GM19240 (cell line): ENCODE results near the gene CACYBP.

Experiments
- DNase-seq: peaks from one replicate; pipeline ENCODE4 v3.0.0; 2011; ENCODE audit warnings: low spot score; ENCODE audit not compliant: insufficient read length

CACYBP gene

DNA sequence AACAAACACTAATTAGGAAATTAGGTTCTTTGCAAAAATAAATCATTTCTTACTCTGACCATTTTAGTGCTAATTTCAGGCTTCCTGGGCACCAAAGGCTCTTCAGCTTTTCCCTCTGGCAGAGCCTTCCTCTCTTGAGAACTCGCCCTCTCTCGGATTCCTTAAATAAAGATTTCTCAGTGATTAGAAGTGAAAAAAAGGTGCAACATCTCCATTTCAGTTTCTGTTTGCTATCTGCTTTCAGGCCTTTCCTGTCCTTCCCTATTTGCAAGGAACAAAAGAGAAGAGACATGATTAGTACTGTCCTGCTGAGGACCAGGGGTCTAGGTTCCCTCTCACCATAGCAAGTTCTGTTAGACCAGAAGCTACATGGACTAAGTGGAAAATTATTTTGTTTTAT, 27.8 kb upstream of the CACYBP start:
- DNase-seq: no peak

DNA sequence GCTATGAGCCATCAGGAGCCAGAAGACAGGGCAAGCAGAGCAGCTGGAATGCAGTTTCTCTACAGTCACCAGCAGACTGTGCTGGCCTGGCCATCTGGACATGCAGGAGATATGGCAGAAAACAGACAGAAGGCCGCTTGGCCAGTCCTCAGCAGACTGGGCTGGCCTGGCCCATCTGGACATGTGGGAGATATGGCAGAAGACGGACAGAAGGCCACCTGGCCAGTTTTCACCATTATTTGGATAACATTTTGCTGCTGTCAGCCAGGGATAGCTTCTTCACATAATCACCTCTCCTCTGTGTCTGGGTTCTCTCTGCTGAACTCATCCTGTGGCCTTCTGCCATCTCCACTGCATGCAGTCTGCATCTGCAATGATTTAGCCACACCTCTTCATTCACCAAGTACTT, 25.0 kb upstream of the CACYBP start:
- DNase-seq: no peak

DNA sequence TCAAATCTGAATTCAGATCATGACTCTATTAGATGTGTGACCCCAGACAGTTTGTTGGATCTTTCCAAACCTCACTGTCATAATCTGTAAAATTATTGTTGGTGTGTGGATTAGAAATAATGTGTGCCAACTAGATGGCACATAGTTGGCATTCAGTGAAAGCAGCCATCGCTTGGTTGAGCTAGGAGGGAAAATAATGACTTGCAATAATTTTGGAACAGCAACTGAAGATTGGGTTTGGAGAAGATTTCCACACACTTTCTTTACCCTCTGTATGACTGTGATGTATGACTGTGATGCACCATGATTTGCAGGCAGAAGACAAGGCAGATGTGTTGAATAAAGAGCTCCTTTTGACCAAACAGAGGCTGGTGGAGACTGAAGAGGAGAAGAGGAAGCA, 24.0 kb upstream of the CACYBP start:
- no peak for DNase-seq

DNA sequence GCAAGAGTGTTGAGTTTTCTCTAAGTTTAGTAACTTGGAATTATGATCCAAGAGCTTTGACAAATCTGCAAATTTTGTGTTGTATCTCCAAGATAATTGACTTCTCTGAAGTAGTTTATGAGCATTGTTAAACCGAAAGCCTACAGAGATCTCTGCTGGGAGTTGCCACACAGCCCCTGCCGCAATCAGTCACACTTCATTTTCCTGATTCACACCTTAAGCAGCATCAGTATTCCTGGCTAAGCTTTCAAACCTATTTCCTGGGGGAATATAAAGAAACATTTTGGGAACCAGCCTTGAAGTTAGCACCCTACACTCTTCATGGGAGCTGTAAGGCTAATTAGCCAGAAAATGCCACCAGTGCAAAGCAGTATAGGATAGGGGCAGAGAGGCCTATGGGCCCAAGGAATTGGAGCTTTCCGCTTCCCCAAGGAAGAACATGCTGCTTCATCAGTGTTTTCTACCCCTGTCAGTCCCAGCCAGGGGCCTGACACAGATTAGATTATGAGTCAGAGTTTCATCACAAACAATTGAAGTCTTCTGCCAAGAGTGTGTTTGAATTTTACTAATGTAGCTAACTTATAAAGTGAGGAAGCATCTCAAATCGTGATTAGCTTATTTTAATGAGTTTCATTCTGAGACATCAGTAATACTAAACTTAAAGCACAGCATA, 23.2 kb upstream of the CACYBP start:
- DNase-seq: no peak

DNA sequence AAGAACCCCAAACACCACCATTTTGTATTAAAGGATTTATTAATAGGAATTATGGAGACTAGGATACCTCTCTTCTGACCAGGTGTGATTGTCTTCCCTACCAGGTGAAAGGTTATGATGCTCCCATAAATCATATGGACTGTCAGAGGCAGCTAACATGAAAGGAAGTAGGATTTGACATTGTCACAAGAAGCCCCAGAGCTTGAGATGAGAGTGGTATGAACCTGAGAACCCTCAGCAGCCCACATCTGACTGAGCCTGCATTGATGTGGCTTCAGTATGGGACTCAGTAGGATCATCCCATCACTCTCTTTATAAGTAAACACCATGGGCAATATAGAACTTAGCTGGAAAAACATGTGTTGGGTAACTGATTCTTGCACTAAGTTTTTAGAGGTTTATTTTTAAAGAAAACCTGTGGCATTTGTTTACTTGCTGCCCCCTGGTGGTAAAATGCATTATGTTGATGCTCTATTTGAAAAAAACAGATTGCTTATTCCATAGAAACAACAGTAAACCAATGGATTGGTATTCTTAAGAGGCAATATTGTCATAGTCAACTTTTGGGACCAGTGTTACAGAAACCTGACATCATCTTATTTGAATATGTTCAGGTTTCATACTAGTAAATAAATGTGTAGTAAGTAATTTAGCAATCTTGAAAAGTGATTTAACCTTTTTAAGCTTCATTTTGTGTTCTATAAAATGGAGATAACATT, 16.6 kb upstream of the CACYBP start:
- DNase-seq: no peak

DNA sequence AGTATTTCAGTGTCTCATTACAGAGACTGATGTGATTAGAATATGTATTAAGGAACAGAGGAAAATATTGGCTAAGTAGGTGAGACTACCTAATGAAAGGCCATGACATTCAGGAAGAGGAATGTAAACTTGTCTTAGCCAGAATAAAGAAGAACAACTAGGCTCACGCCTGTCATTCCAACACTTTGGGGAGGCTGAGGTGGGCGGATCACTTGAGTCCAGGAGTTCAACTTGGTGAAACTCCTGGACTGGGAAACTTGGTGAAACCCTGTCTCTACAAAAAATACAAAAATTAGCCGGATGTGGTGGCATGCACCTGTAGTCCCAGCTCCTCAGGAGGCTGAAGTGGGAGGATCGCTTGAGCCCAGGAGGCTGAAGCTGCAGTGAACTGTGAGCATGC, 14.8 kb upstream of the CACYBP start:
- DNase-seq: no peak

DNA sequence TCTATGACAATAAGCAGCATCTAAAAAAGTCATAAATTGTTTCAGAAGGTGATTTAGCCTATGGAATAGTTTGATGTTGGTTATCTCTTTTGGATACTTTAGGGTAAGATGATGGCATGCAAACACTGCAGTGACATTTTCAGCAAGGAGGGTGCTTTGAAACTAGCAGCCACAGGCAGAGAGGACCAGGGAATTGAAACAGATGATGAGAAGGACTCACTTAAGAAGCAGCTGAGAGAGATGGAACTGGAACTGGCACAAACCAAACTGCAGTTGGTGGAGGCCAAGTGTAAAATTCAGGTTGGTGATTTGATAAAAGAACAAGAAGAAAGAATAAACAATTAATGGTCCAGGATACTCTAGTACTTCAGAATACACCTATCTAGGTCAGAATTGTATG, 11.2 kb upstream of the CACYBP start:
- no peak for DNase-seq

DNA sequence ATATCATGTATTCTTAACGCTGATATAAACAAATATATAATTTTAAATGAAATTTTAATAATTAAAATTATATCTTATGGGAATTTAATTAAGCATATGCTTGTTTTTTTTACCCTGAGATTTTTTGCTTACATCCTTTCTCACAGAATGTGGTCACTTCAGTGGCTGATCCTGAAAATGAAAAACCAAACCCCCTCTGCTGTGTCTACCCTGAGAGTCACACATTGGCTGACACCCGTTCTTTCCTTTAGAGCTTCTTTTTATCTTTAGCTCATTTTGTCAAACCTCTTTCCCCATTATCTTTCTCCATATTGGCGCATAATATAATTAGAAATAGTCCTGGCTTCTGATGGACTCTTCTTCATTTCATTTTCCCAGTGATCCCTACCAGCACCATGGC, 10.8 kb upstream of the CACYBP start:
- DNase-seq: no peak

DNA sequence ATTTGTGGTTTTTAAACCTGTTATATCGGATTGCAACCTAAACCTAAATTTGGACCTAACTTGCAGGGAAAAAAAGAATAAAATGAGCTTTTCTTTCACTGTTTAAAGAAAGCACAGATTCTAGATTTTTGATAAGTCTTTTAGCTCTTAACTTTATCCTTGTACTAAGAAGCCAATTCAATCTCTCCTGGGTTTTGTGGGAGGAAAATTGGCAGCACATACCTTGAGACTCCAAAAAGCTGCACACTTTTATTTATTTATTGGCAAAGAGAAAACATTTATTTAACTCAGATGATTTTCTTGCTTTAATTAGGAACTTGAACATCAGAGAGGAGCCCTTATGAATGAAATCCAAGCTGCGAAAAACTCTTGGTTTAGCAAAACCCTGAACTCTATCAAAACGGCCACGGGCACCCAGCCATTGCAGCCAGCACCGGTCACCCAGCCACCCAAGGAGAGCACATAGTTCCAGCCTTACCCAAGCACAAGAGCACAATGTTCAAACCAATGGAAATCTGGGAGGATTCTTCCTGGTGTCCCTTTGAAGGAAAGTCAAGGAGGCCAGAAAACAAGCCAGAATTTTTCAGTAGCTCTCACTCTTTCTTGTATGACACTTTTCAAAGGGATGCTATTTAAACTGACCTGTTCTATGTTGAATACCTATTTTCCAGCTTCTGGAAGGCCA, 10.1 kb upstream of the CACYBP start:
- no peak for DNase-seq

DNA sequence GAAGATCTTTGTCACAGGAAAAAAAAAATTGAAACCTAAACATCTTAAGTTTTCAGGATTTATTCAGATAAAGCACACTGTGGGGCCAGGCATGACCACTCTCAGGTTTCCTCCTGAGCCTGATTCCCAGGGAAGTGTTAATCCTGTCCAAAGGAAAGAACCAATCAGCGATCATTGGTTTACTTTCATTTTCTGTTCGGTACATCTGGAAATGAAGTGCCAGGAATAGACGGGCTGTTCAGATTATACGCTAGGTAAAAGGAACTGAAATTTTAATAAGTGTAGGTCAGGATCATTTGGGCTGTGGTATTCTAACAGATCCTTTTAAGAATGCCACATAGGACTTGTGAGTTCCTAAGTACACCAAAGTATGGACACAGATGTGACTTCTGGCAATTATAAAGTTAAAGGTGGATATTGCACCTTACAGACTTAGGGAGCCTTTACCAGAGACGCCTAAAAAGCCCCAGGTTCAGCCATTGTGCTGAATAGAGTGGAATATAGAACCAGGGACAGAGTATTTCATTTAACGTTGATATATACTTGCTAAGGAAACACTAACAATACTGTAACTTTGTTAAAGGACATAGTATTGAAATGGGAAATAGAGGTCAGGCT, 9.3 kb upstream of the CACYBP start:
- no peak for DNase-seq

DNA sequence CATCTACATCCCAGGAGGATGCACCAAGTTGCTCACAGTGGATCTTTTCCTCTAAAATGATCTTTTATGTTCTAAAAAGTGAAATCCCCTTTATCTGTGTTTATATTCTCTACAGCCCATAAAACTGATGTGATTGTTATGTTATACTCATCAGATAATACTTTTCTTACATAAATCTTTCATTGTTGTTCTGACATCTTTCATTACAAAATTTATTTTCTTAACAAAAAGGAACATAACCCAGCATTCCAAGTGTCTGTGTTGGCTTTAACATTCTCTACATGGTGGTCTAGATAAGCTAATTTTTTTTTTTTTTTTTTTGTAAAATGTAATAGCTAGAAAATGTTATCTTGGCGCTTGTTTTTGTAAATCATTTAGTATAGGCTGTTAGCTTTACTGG, 8.3 kb upstream of the CACYBP start:
- no peak for DNase-seq

DNA sequence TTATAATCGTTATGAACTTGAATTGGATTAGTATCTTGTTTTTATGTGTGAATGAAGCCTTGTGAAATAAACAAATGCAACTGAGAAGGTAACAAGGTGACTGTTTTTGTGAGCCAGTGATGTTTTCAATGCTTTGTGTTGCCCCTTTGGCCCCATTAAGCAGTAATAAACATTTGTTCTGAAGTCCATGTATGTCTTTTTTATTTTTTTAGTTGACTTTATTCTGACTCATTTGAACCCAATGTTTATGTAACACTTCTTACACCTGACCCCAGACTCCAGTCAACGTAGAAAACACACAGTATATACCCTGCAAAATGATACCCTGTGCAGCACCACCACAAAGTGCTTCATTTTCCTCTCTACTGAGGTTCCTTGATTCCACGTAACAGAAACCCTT, 4.6 kb upstream of the CACYBP start:
- no peak for DNase-seq

DNA sequence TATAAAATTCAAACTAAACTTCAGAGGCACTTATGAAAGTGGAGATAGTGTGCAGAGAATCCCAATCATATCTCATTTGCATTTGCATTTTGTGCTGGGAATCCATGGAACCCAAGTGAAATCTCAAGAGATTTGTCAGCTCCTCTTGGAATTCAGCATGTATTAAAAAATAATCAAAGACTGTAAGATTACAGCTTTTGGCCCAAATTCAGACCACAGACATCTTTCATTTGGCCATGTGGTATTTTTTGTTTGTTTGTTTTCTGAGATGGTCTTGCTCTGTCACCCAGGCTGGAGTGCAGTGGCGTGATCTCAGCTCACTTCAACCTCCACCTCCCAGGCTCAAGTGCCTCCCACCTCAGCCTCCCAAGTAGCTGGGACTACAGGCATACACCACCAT, 3.8 kb upstream of the CACYBP start:
- DNase-seq: no peak

DNA sequence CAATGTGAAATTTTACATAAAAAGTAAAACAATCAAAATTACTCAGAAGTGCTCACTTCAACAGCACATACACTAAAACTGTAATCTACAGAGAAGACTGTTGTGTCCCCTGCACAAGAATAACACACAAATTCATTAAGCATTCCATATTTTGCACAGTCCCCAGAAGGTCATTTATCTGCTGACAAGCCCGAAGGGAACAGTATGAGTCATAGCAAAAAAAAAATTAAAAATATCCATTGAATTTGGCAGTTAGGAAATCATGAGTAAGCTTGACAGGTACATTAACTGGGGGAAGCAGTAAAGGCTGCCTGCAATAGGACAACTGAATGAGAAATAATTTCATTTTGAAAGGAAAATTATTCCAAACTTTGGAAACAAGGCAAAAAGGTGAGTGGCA, 3.3 kb upstream of the CACYBP start:
- no peak for DNase-seq

DNA sequence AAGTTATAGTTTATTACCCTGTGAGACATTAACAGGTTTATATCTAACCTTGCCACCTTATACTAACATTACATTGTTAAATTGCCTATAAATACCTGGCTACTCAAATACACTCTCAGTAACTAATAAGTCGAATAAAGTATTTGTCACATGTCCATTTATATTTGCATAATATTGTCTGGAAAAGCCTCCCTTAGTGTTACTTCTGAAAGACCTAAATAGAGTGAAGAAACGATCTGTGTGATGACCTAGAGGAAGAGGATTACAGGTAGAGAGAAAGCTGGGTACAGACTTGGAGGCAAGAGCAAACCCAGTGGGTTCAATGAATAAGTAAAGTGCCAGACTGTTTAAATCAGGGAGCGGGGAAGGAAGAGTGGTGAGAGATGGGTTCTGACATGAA, 2.7 kb upstream of the CACYBP start:
- DNase-seq: no peak

DNA sequence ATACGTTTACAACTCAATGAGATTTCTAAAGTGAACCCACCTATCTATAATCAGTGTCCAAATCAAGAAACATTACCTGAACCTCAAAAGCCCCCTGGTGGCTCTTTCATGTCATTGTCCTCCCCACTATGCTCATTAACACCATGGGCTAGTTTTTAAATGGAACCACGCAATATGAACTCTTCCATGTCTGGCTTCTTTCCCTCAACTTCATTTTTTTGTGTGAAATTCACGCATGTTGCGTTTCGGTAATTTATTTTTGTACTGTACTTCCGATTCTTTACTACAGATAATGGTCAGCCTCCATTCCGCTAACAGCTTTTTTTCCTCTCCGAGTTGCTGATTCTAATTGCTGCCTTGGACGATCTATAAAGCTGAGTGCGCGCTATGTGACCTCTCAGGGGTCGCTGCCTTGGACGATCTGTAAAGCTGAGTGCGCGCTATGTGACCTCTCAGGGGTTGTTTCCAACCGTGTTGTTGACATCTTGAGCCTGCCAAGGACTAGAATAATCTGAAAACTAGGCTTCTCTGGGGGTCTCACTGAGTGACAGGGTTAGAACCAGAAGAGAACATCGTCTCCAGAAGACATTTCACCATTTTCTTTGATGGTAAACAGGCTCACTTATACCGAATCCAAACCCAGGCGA, 1.1 kb upstream of the CACYBP start:
- no peak for DNase-seq

DNA sequence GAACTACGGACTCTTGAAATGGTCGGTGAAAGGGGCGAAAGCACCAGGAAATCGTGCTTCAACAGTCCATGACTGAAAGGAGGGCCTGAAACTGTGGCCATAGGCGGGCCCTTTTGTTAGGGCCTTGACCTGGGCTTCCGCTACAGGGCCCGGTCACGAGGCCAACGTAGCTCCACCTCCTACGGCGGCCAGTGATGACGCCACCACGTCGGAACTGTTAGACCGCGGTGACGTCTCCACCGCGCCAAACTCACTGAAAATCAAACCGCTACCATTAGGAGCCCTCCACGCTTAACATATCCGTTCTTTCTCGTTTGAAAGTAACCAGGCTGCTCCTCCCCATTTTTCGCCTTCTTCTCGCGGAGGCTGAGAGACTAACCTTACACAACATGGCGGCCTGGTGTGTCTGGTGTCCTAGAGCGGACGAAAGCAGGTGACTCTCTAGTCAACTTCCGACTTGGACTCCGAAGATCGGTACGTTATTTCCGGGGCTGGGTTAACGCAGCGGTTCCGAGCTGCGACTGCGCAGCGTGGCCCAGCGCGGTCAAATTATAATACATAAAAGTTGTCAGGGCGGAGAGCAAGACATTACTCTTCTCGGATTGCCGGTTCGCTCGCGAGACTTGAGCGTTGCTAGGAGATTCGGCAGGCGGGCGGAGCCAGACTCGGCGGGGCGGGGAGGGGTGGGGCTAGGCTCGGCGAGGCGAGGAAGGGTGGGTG, 371 bp upstream of the CACYBP start:
- DNase-seq: peak; percentile 32

DNA sequence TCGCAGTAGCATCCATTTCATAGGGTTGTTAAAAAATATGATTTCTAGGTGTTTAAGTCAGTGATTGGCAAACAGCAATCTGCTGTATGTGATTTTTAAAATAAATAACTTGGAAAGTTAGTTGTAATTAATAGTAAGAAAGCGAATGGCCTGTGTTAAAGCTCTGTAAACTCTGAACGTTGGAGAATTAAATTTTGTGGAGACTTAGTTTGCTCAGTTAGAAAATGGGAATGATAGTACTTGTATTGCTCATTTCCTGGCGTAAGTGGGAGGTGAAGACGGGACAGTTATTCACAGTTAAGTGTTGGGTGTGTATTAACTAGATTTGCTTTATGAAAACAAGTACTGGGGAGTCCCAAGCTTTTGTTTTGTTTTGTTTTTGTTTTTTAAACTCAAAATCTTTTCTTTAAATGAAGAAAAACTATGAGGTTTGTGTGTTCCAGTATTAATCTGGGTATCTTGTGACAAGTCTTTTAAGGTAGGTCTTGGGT, 995 bp downstream of the CACYBP start:
- DNase-seq: no peak

DNA sequence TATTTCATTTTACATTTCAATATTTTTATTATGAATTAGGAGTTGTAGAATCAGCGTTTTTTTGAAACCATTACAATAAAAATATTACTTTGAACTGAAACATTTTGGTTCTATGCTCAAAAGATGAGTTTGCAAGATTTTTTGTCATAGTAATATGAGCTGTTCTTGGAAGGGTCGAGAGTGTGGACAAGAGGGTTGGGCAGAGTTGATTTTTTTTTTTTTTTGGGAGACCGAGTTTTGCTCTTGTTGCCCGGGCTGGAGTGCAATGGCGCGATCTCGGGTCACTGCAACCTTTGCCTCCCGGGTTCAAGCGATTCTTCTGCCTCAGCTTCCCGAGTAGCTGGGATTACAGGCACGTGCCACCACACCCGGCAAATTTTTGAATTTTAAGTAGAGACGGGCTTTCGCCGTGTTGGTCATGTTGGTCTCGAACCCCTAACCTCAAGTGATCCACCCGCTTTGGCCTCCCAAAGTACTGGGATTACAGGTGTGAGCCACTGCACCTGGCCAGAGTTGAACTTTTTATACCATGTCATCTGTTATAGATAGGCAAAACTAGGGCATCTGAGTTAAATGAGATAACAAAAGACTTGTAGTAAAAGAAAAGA, 3.3 kb downstream of the CACYBP start:
- no peak for DNase-seq

DNA sequence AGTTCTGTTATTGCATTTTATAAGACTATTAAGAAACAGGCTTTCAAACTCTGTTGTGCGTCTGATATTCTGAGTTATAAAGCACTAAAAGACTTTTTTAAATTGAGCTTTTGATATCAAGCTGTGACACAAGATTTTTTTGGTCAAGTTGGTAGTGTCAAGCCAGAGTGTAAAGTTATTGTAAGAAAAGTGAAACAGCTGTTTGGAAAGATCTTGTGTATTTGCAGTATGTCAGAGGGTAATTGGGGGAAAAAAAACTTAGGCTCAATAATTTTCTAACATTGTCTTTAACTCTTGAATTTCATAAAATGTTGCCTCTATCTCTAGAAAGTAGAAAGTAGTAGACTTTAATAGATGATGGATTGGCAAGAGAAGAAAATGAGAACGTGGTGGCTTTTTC, 3.8 kb downstream of the CACYBP start:
- DNase-seq: no peak
